Stimulated activated CD8-positive, alpha-beta memory T cell treated with anti-CD3 and anti-CD28 coated beads, Interleukin-2, amount 100 ng/mL, for 1 hour (primary cell): Measurements from ENCODE around the gene YIPF2.

Source experiments
- DNase-seq, 2 donors: peaks; one replicate each; pipeline ENCODE4 v3.0.0-alpha.2; 2020; ENCODE audit warnings: low read depth in 2 of 2

The YIPF2 gene

GRCh38 chr19:10876459-10877240 lies 51.8 kb downstream of the YIPF2 start:
- no peak for DNase-seq

GRCh38 chr19:10874024-10874423 lies 54.4 kb downstream of the YIPF2 start:
- no peak for DNase-seq

GRCh38 chr19:10872546-10873107 lies 55.8 kb downstream of the YIPF2 start:
- DNase-seq: no peak
